SH-SY5Y (cell line): ENCODE measurements around the gene ADAMTS18.

Source experiments
- GATA2 ChIP-seq: IDR thresholded peaks from 2 replicates; pipeline ENCODE4 v1.6.1; 2011; ENCODE audit warnings: mild to moderate bottlenecking, low read depth, low read length
- GATA3 ChIP-seq: IDR thresholded peaks from 2 replicates; pipeline ENCODE4 v1.6.1; 2011; ENCODE audit warnings: low read depth, mild to moderate bottlenecking, low read length, moderate library complexity

DNA sequence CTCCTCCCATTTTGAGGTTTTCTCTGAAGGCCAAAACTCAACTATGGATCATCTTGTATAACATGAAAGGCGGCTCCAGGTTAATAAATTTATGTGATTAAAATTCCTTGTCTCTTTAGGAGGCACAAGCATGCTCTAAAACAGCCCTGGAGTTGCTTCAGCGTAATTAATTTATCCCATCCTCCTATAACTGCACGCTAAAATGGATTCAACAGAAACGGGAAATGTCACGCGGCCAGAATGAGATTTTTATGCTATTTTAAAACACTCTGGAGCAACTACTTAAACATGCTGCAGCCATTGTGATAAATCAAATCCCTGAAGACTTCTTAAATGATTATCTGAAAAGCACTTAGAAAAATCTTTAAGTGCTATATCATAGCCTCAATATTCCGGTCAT is 106.6 kb downstream of the ADAMTS18 start:
- TF ChIP-seq GATA2 (no peak), GATA3 (no peak)
